ENCODE measurements around the gene KDR.

- TF ChIP-seq CTCF (IDR thresholded peaks at IDR 0.05; ENCODE audit: borderline replicate concordance, extremely low read depth, low read length, poor library complexity, severe bottlenecking): no peak
- TF ChIP-seq EZH2 (IDR thresholded peaks at IDR 0.05; ENCODE audit: borderline replicate concordance, low read depth, low read length, severe bottlenecking): no peak
Observed at GRCh38 chr4:55136634-55137033, 11.2 kb upstream of the KDR start.

Measured in DND-41 (cell line).